ENCODE data around the gene TRIL. TPM values are rescaled to one million over a fixed set of nuclear protein-coding genes. Genes with fewer than 3 reads are reported as not detected.
A peak's percentile ranks its signal among the peaks of the same experiment; 100 is the strongest.

TRIL gene
- total RNA-seq, 1 experiment from 2014 or later: 3.0 TPM

DNA sequence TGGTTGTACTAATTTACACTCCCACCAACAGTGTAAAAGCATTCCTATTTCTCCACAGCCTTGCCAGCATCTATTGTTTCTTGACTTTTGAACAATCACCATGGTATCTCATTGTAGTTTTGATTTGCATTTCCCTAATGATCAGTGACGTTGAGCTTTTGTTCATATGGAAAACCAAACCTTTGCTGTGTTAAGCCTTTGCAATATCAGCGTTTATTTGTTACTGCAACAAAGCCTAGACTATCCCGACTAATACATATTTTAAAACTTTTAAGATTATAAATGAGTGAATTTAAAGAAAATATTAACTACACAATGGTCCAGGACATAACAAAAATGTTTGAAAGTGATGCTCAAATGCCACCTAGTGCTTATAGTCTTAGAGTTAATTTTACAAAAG is 26.6 kb downstream of the TRIL start:
- H3K27ac Mint-ChIP-seq: no peak overlapping the region
- H3K36me3 Mint-ChIP-seq: peaks cover 6% of the 10 kb centered on the region
- H3K4me1 Mint-ChIP-seq: peaks cover 37% of the 10 kb centered on the region
- H3K27me3 Mint-ChIP-seq (ENCODE audit: low read depth): no peaks in the 10 kb centered on the region; the same call in 1 of the 2 replicates
- ChIA-PET CTCF (no interaction called here), POLR2A (no interaction called here)
- peaks cover 14% of the 10 kb centered on the region for H3K9me3 Mint-ChIP-seq
- DNase-seq (ENCODE audit: low spot score) (no peak), ATAC-seq (no peak)
- H3K4me3 Mint-ChIP-seq: no peak overlapping the region
- TF ChIP-seq MAX (CRISPR knock-in tag; IDR thresholded peaks at IDR 0.05) (no peak), RELA (CRISPR knock-in tag; IDR thresholded peaks at IDR 0.05; ENCODE audit: borderline replicate concordance) (no peak), MXD4 (CRISPR knock-in tag; IDR thresholded peaks at IDR 0.05; ENCODE audit: borderline replicate concordance) (no peak), ZNF263 (CRISPR knock-in tag; IDR thresholded peaks at IDR 0.05; ENCODE audit: low read depth) (no peak), CBFB (CRISPR knock-in tag; IDR thresholded peaks at IDR 0.05; ENCODE audit: low read depth) (no peak), SMAD4 (CRISPR knock-in tag; IDR thresholded peaks at IDR 0.05) (no peak), HMGXB4 (CRISPR knock-in tag; IDR thresholded peaks at IDR 0.05) (no peak), NFE2L1 (CRISPR knock-in tag; IDR thresholded peaks at IDR 0.05) (no peak), IRF1 (CRISPR knock-in tag; IDR thresholded peaks at IDR 0.05) (no peak), MYBL2 (CRISPR knock-in tag; IDR thresholded peaks at IDR 0.05) (no peak)
- TF ChIP-seq, protein P1, sequence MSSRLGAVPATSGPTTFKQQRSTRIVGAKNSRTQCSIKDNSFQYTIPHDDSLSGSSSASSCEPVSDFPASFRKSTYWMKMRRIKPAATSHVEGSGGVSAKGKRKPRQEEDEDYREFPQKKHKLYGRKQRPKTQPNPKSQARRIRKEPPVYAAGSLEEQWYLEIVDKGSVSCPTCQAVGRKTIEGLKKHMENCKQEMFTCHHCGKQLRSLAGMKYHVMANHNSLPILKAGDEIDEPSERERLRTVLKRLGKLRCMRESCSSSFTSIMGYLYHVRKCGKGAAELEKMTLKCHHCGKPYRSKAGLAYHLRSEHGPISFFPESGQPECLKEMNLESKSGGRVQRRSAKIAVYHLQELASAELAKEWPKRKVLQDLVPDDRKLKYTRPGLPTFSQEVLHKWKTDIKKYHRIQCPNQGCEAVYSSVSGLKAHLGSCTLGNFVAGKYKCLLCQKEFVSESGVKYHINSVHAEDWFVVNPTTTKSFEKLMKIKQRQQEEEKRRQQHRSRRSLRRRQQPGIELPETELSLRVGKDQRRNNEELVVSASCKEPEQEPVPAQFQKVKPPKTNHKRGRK (CRISPR knock-in tag; IDR thresholded peaks at IDR 0.05; ENCODE audit: borderline replicate concordance): no peak

- Mint-ChIP-seq H3K27ac (no peak overlapping the region), H3K36me3 (no peaks in the 10 kb centered on the region), H3K4me3 (peak overlapping the region; percentile 74), H3K27me3 (ENCODE audit: low read depth) (peaks cover 8% of the 10 kb centered on the region), H3K4me1 (peaks cover 41% of the 10 kb centered on the region), H3K9me3 (peaks cover 7% of the 10 kb centered on the region)
- ChIA-PET POLR2A (interaction anchor here (2.3 kb wide), 1 partner anchor 30 kb away, joined by 10 read pairs; no protein-coding TSS in a partner anchor), CTCF (interaction anchor here (0.6 to 10.2 kb wide), 72 partner anchors 11 to 636 kb away, joined by 3 to 407 read pairs (median 4); partner anchors contain the start of gene TRIL)
- DNase-seq (ENCODE audit: low spot score) (peak; percentile 68), ATAC-seq (peak; percentile 84)
- TF ChIP-seq PRDM15 (CRISPR knock-in tag; IDR thresholded peaks at IDR 0.05): 0 out of 2 replicates have a peak, but pooled peaks have one; percentile 33
- TF ChIP-seq NFATC4 (CRISPR knock-in tag; IDR thresholded peaks at IDR 0.05): no peak
- TF ChIP-seq, protein P2, sequence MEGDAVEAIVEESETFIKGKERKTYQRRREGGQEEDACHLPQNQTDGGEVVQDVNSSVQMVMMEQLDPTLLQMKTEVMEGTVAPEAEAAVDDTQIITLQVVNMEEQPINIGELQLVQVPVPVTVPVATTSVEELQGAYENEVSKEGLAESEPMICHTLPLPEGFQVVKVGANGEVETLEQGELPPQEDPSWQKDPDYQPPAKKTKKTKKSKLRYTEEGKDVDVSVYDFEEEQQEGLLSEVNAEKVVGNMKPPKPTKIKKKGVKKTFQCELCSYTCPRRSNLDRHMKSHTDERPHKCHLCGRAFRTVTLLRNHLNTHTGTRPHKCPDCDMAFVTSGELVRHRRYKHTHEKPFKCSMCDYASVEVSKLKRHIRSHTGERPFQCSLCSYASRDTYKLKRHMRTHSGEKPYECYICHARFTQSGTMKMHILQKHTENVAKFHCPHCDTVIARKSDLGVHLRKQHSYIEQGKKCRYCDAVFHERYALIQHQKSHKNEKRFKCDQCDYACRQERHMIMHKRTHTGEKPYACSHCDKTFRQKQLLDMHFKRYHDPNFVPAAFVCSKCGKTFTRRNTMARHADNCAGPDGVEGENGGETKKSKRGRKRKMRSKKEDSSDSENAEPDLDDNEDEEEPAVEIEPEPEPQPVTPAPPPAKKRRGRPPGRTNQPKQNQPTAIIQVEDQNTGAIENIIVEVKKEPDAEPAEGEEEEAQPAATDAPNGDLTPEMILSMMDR (IDR thresholded peaks at IDR 0.05): peak; percentile 75
These were observed 31.1 kb downstream of the TRIL start for GRCh38 chr7:28926871-28927597.
